IMR-90 (cell line): ENCODE measurements around the gene ATG7. TPM values are rescaled to one million over a fixed set of nuclear protein-coding genes. Genes with fewer than 3 reads are reported as not detected.
A peak's percentile ranks its signal among the peaks of the same experiment; 100 is the strongest.

ENCODE experiments used
- ATAC-seq: fragments of 200-7000 bp; cut with Tn5 transposase; 2 replicates; pipeline ENCODE4 v1.9.1; 2020; ENCODE audit warnings: low read depth, mild to moderate bottlenecking, moderate library complexity
- BruUV-seq: library from RNA; stranded (reverse); fragments of 400-500 nt; replicated peaks from 2 replicates; lab custom pipeline; 2021; lab: Mats Ljungman, UMichigan
- CTCF ChIA-PET: fragments of 300-600 bp; formaldehyde crosslinking; extraction: SDS; loops from one replicate; lab custom pipeline; 2021; ENCODE audit warnings: antibody characterized with exemption; lab: Yijun Ruan, JAX
- POLR2A ChIA-PET: fragments of 300-600 bp; sonication (Branson Sonifier 250); formaldehyde crosslinking; loops from one replicate; lab custom pipeline; 2022; ENCODE audit warnings: antibody characterized with exemption; ENCODE audit not compliant: unreplicated experiment; lab: Charles Lee
- DNase-seq: peaks from one replicate; pipeline ENCODE4 v3.0.0; 2013
- H2AFZ ChIP-seq: replicated peaks from 2 replicates; pipeline ENCODE3; 2013; ENCODE audit warnings: low read length, mild to moderate bottlenecking; ENCODE audit not compliant: poor library complexity
- H2AK5ac ChIP-seq: 2 replicates; pipeline ENCODE4 v1.6.1; 2013; ENCODE audit warnings: low read depth, low read length, inconsistent platforms
- H2AK9ac ChIP-seq: replicated peaks from 2 replicates; pipeline ENCODE3; 2013; ENCODE audit warnings: mild to moderate bottlenecking, low read depth, low read length, moderate library complexity; ENCODE audit not compliant: poor library complexity
- H2BK120ac ChIP-seq: 2 replicates; pipeline ENCODE4 v1.6.1; 2013; ENCODE audit warnings: low read depth, low read length, inconsistent platforms
- H2BK15ac ChIP-seq: 3 replicates; pipeline ENCODE4 v1.6.1; 2013; ENCODE audit warnings: low read depth, low read length, inconsistent platforms
- H2BK20ac ChIP-seq: 2 replicates; pipeline ENCODE4 v1.6.1; 2013; ENCODE audit warnings: low read depth, mild to moderate bottlenecking, inconsistent platforms, low read length, moderate library complexity
- H2BK5ac ChIP-seq: 2 replicates; pipeline ENCODE4 v1.6.1; 2013; ENCODE audit warnings: mild to moderate bottlenecking, low read depth, low read length, inconsistent platforms; ENCODE audit not compliant: poor library complexity, severe bottlenecking
- H3K14ac ChIP-seq: replicated peaks from 2 replicates; pipeline ENCODE4 v1.6.1; 2013; ENCODE audit warnings: low read depth, low read length, inconsistent platforms
- H3K18ac ChIP-seq: 2 replicates; pipeline ENCODE4 v1.6.1; 2013; ENCODE audit warnings: low read depth, low read length, control low read depth
- H3K23ac ChIP-seq: 2 replicates; pipeline ENCODE4 v1.6.1; 2013; ENCODE audit warnings: low read depth, low read length, inconsistent platforms
- H3K27ac ChIP-seq: 2 replicates; pipeline ENCODE4 v1.5.1; 2013; ENCODE audit warnings: mild to moderate bottlenecking, control low read depth, low read length; ENCODE audit not compliant: insufficient read depth
- H3K27me3 ChIP-seq: 2 replicates; pipeline ENCODE4 v1.6.1; 2013; ENCODE audit warnings: low read length; ENCODE audit not compliant: control insufficient read depth, insufficient read depth
- H3K36me3 ChIP-seq: 2 replicates; pipeline ENCODE4 v1.6.1; 2013; ENCODE audit warnings: low read length, mixed read lengths; ENCODE audit not compliant: control insufficient read depth, insufficient read depth
- H3K4ac ChIP-seq: 2 replicates; pipeline ENCODE4 v1.6.1; 2013; ENCODE audit warnings: low read depth, low read length, inconsistent platforms
- H3K4me1 ChIP-seq: 2 replicates; pipeline ENCODE4 v1.6.1; 2013; ENCODE audit warnings: low read length, mixed read lengths; ENCODE audit not compliant: control insufficient read depth, insufficient read depth
- H3K4me2 ChIP-seq: 2 replicates; pipeline ENCODE4 v1.6.1; 2013; ENCODE audit warnings: low read depth, mild to moderate bottlenecking, control low read depth, low read length, moderate library complexity
- H3K4me3 ChIP-seq: 2 replicates; pipeline ENCODE4 v1.5.1; 2013; ENCODE audit warnings: low read depth, mild to moderate bottlenecking, control low read depth, low read length, moderate library complexity; ENCODE audit not compliant: insufficient read depth
- H3K56ac ChIP-seq: 2 replicates; pipeline ENCODE4 v1.6.1; 2013; ENCODE audit warnings: low read length, inconsistent platforms; ENCODE audit not compliant: insufficient read depth; ENCODE audit errors: extremely low read depth
- H3K79me1 ChIP-seq, 2 experiments: 2 replicates each; pipeline ENCODE4 v1.6.1; 2013; ENCODE audit warnings: low read length in 2 of 2, inconsistent platforms in 1 of 2, low read depth in 1 of 2
- H3K9ac ChIP-seq: 2 replicates; pipeline ENCODE4 v1.6.1; 2013; ENCODE audit warnings: low read depth, low read length, control low read depth
- H3K9me1 ChIP-seq: 2 replicates; pipeline ENCODE4 v1.6.1; 2013; ENCODE audit warnings: low read length, inconsistent platforms; ENCODE audit not compliant: insufficient read depth
- H3K9me3 ChIP-seq: 2 replicates; pipeline ENCODE4 v1.6.1; 2013; ENCODE audit warnings: low read length; ENCODE audit not compliant: control insufficient read depth, insufficient read depth
- H4K20me1 ChIP-seq: 2 replicates; pipeline ENCODE4 v1.6.1; 2013; ENCODE audit warnings: low read length, inconsistent platforms; ENCODE audit not compliant: insufficient read depth
- H4K5ac ChIP-seq: 2 replicates; pipeline ENCODE4 v1.6.1; 2013; ENCODE audit warnings: mild to moderate bottlenecking, low read depth, low read length, control low read depth
- H4K8ac ChIP-seq, 2 experiments: 2 replicates each; pipeline ENCODE4 v1.6.1; 2013; ENCODE audit warnings: low read depth in 2 of 2, low read length in 2 of 2, control low read depth in 1 of 2, inconsistent platforms in 1 of 2
- H4K91ac ChIP-seq: 2 replicates; pipeline ENCODE4 v1.6.1; 2013; ENCODE audit warnings: low read depth, low read length, inconsistent platforms; ENCODE audit not compliant: insufficient read depth
- BHLHE40 ChIP-seq: fragments of 150-350 bp; IDR thresholded peaks from 2 replicates; pipeline ENCODE4 v1.6.1; 2016; ENCODE audit warnings: mild to moderate bottlenecking, low read depth, low read length
- CEBPB ChIP-seq: IDR thresholded peaks from 2 replicates; pipeline ENCODE4 v1.6.1; 2012; ENCODE audit warnings: low read depth, low read length, improper control_type of control experiment
- CHD1 ChIP-seq: IDR thresholded peaks from 2 replicates; pipeline ENCODE4 v1.6.1; 2012; ENCODE audit warnings: low read depth, low read length, improper control_type of control experiment
- CTCF ChIP-seq: conservative IDR thresholded peaks from 2 replicates; pipeline ENCODE4 v1.5.1; 2012; ENCODE audit warnings: mild to moderate bottlenecking, low read depth, low read length, improper control_type of control experiment
- ELK1 ChIP-seq: fragments of 150-350 bp; IDR thresholded peaks from 2 replicates; pipeline ENCODE4 v1.6.1; 2016; ENCODE audit warnings: low read depth, mild to moderate bottlenecking, low read length, moderate library complexity, borderline replicate concordance
- FOS ChIP-seq: fragments of 150-350 bp; IDR thresholded peaks from 2 replicates; pipeline ENCODE4 v1.6.1; 2016; ENCODE audit warnings: low read depth, low read length
- MAFK ChIP-seq: IDR thresholded peaks from 2 replicates; pipeline ENCODE4 v1.6.1; 2012; ENCODE audit warnings: low read depth, low read length, improper control_type of control experiment
- MAZ ChIP-seq: IDR thresholded peaks from 2 replicates; pipeline ENCODE4 v1.6.1; 2012; ENCODE audit warnings: low read depth, mild to moderate bottlenecking, low read length, improper control_type of control experiment, moderate library complexity, borderline replicate concordance
- MXI1 ChIP-seq: IDR thresholded peaks from 2 replicates; pipeline ENCODE4 v1.6.1; 2012; ENCODE audit warnings: low read depth, mild to moderate bottlenecking, low read length, moderate library complexity, borderline replicate concordance
- NFE2L2 ChIP-seq: fragments of 150-350 bp; IDR thresholded peaks from 2 replicates; pipeline ENCODE4 v1.6.1; 2016; ENCODE audit warnings: low read depth, mild to moderate bottlenecking, low read length
- POLR2A ChIP-seq: IDR thresholded peaks from 2 replicates; pipeline ENCODE4 v1.6.1; 2012; ENCODE audit warnings: mild to moderate bottlenecking, low read depth, low read length
- RAD21 ChIP-seq: IDR thresholded peaks from 2 replicates; pipeline ENCODE4 v1.6.1; 2012; ENCODE audit warnings: low read length, improper control_type of control experiment
- RCOR1 ChIP-seq: IDR thresholded peaks from 2 replicates; pipeline ENCODE4 v1.6.1; 2012; ENCODE audit warnings: mild to moderate bottlenecking, low read length, improper control_type of control experiment; ENCODE audit not compliant: insufficient replicate concordance
- RFX5 ChIP-seq: IDR thresholded peaks from 2 replicates; pipeline ENCODE4 v1.8.0; 2012; ENCODE audit warnings: low read depth, mild to moderate bottlenecking, low read length, moderate library complexity
- USF2 ChIP-seq: fragments of 150-350 bp; IDR thresholded peaks from 2 replicates; pipeline ENCODE4 v1.6.1; 2017; ENCODE audit warnings: mild to moderate bottlenecking, antibody characterized with exemption, low read length, low read depth
- WGBS, 2 experiments: methylation state at CpG; one replicate each; pipeline versions ENCODE4 v1.1.5 to v1.1.7; 2013; ENCODE audit warnings: missing lambda C conversion rate in 2 of 2; ENCODE audit not compliant: insufficient read length in 1 of 2; ENCODE audit errors: extremely low coverage in 2 of 2; 5-methylcytosine and 5-hydroxymethylcytosine counted together
- dilution Hi-C: fragments of 300-500 bp; cut with HindIII; formaldehyde crosslinking; loops from one replicate; pipeline ENCODE4 v1.14.3; 2018; ENCODE audit warnings: low sequenced_read_pairs; ENCODE audit not compliant: unreplicated experiment
- in situ Hi-C: fragments of 300-500 bp; cut with MboI; formaldehyde crosslinking; loops from 3 replicates; pipeline ENCODE4 v1.14.3; 2019; ENCODE audit warnings: low sequenced_read_pairs, inconsistent platforms, mixed read lengths
- intact Hi-C: fragments of 100-400 bp; cut with micrococcal nuclease; formaldehyde crosslinking; loops from 2 replicates; pipeline ENCODE4 v1.10.0; 2022
- polyA plus RNA-seq, 3 experiments: library from polyadenylated mRNA; depleted of rRNA; stranded (reverse); fragments of >200 nt; gene quantifications; 2 replicates each; pipeline ENCODE4 v1.2.3, GENCODE V29; 2012; ENCODE audit warnings: low replicate concordance in 1 of 3
- total RNA-seq: library from RNA; depleted of rRNA; stranded (reverse); fragments of >200 nt; gene quantifications from 2 replicates; pipeline ENCODE4 v1.2.3, GENCODE V29; 2012

The ATG7 gene
- total and polyA plus RNA-seq, 2 of the 4 experiments (the other 2 are of a cell fraction) = 15.6 to 51.4 TPM

- Histone ChIP-seq H2BK5ac (peak overlapping the region; percentile 96), H3K9me3 (no peaks in the 10 kb centered on the region), H2BK15ac (peak overlapping the region; percentile 97), H3K4me2 (peak overlapping the region; percentile 88), H3K27ac (peak overlapping the region; percentile 70), H3K79me1 (peaks cover 0 to 23% of the 10 kb centered on the region in 2 experiments; a peak in 1 of 4 replicates), H3K4ac (peak overlapping the region; percentile 44; the same call in 1 of the 2 replicates), H3K4me3 (no peak overlapping the region), H4K5ac (peak overlapping the region; percentile 61; the same call in 1 of the 2 replicates), H3K36me3 (no peaks in the 10 kb centered on the region), H3K14ac (peak overlapping the region; percentile 42), H3K56ac (peak overlapping the region; percentile 54; the same call in 1 of the 2 replicates), H2AFZ (no peak overlapping the region), H4K20me1 (no peaks in the 10 kb centered on the region), H3K27me3 (no peaks in the 10 kb centered on the region), H3K18ac (peak overlapping the region; percentile 71; the same call in 1 of the 2 replicates), H3K4me1 (peaks cover 13% of the 10 kb centered on the region), H2BK20ac (peak overlapping the region; percentile 84), H3K23ac (peak overlapping the region; percentile 7), H3K9ac (peak overlapping the region; percentile 63), H4K8ac (peak overlapping the region; percentile 14 to 53; a peak in 2 of 4 replicates), H2AK9ac (no peak overlapping the region), H2AK5ac (peak overlapping the region; percentile 2; the same call in 1 of the 2 replicates), H2BK120ac (peak overlapping the region; percentile 48; the same call in 1 of the 2 replicates), H4K91ac (no peak overlapping the region), H3K9me1 (peaks cover 7% of the 10 kb centered on the region; the same call in 1 of the 2 replicates)
- intact Hi-C loops = loop anchor here (2.0 kb wide), 1 partner anchor 166 kb away; the partner anchor contains the start of gene VGLL4
- no peak for ATAC-seq
- no peak for DNase-seq
- CTCF ChIA-PET = no interaction called here
- in situ Hi-C loops = no loop called here
- dilution Hi-C loops = no loop called here
- POLR2A ChIA-PET = interaction anchor here (0.6 to 0.7 kb wide), 2 partner anchors 84 to 922 kb away, joined by 3 to 4 read pairs; no protein-coding TSS in a partner anchor
- no peak for TF ChIP-seq CHD1
- no peak for TF ChIP-seq USF2
- TF ChIP-seq MAFK = no peak
- TF ChIP-seq CTCF = no peak
- TF ChIP-seq MAZ = no peak
- no peak for TF ChIP-seq RCOR1
- no peak for TF ChIP-seq MXI1
- TF ChIP-seq POLR2A = no peak
- no peak for TF ChIP-seq RFX5
- no peak for TF ChIP-seq FOS
- TF ChIP-seq NFE2L2 = no peak
- no peak for TF ChIP-seq ELK1
- TF ChIP-seq CEBPB = no peak
- no peak for TF ChIP-seq BHLHE40
- no peak for TF ChIP-seq RAD21
- no TSS peak for BruUV-seq
- no CpG with 5 or more reads among the region's 1 CpG for WGBS, 2 experiments
Measured at GRCh38 chr3:11476735-11477144, 204.5 kb downstream of the ATG7 start.
